GM18867 (cell line): ENCODE measurements around the gene PTPRG.

Experiments used
- ATAC-seq: cut with Tn5 transposase; IDR thresholded peaks from one replicate; pipeline ENCODE4 v1.9.1; 2021; ENCODE audit warnings: mild to moderate bottlenecking, moderate library complexity; ENCODE audit not compliant: unreplicated experiment

Gene PTPRG

DNA sequence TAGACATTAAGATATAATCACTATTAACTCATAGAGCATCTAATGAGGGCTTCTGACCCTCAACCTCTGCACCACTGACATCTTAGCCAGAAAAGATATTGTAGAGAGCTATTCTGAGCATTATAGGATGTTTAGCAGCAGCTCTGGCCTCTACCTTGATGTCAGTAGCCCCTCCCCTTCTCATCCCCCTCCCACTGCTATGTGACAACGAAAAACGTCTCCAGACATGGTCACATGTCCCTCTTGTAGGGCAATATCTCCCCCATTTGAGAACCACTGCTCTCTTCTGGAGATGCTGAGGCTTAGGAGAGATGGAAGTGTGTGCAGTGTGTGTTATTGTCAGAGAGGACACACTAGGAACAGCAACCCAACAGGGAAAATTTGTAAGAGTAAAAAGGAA is 569.7 kb downstream of the PTPRG start:
- no peak for ATAC-seq

DNA sequence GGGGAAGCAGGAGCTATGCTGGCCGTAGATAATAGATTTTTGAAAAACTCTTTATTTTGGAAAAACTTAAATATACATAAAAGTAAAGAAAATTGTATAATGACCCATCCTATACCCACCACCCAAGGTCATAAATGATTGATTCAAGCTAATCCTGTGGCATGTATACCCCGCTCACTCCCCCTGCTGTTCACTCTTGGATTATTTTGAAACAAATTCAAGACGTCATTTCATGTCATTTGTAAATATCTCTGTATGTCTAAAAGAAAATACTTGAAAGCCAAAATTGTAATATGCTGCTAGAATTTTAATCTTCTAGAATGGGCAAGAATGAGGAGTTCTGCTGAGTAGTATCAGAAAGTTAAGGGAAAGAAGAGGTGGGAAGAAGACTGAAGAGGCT is 570.2 kb downstream of the PTPRG start:
- no peak for ATAC-seq

DNA sequence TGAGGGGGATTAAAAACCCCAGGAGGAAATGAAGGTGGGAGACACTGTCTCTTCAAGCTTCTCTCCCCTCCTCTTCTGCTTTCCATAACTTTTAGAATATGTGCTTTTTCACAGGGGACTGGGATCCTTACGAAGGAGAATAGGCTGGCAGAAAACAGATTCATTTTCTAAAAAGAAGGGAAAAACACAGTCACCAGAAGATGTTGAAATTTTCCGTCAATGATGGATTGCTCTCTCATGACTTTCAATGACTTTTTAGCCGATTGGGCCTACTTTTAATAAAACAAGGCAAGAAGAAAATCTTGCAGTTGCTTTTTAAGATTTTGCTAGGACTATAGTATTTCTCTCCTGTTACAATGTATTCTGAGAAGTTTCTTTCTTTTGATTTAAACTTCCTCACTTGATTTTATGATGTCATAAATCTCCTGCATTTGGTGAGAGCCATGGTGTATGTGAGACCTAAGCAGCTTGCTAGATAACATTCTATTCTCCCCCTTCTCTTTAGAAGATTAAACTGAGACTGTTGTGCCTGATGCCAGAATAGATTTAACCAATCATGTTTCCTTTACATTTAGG is 570.7 kb downstream of the PTPRG start:
- ATAC-seq: no peak

DNA sequence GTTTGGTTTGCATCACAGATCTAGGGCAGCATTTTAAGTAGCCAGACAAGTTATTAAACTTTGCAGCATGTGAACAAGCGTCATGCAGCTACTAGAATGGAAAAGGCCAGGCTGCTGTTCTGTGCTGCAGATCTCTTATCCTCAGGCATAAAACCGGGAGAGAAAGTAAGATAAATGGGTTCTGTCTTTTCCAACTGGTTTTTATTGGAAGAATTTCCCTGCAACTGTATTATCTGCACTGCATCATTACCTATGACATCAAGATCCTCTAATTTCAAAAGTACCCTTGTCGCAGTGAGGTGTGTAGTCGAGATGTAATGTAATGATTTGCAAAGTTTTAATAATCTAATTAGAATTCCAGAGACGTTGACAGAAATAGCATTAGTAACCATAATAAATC is 571.6 kb downstream of the PTPRG start:
- ATAC-seq: no peak

DNA sequence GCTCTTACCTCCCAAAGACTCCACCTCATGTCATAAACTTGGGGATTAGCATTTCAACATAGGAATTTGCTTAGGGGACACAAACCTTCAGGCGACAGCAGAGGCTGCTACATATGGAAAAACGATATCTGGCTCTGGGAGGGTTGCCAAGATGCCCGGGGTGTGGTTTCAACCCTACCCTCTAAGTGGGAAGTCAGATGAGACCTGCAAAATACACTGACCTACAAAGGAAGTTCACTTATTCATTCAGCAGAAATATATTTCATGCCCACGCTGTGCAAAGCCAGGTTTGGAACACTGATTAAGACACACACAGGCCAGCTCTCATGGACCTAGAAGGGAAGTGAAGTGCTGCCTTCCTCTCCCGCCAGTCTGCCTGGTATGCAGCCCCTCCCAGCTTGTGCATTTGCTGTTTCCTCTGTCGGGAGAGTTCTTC is 572.7 kb downstream of the PTPRG start:
- no peak for ATAC-seq

DNA sequence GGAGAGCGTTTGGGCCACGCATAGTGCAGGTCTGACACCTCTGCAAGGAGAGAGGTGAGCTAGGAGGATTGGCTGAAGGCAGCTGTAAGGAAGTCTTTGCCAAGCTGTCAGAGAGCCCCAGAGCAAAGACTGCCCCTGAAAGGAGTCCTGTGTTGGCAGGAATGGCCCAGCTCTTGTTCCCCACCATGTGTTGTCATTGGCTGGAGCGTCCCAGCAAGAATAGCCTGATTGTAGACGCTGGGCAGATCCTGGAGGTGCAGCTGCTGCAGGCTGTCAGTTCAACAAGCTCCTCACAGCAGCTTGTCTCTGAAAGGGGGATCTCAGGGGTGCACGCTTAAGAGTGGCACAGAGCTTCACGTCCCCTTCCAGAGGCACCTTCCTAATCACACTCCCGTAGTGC is 574.4 kb downstream of the PTPRG start:
- ATAC-seq: no peak

DNA sequence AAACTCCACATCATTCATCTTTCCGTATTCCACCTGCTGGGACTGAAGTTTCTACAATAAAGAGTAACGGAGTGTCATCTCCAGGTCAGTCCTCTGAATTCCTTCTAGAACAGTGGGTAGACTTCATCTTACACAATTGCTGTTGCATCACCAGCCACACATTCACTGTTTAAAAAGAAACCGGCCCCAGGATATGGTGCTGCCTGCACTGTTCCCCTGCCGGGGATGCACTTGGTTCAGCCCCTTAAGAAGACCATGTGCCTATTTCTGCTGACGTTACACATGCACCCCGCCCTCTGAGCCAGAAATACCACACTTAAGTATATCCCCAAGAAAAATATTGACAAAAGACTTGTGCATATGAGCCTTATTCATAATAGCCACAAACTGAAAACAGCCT is 578.6 kb downstream of the PTPRG start:
- no peak for ATAC-seq

DNA sequence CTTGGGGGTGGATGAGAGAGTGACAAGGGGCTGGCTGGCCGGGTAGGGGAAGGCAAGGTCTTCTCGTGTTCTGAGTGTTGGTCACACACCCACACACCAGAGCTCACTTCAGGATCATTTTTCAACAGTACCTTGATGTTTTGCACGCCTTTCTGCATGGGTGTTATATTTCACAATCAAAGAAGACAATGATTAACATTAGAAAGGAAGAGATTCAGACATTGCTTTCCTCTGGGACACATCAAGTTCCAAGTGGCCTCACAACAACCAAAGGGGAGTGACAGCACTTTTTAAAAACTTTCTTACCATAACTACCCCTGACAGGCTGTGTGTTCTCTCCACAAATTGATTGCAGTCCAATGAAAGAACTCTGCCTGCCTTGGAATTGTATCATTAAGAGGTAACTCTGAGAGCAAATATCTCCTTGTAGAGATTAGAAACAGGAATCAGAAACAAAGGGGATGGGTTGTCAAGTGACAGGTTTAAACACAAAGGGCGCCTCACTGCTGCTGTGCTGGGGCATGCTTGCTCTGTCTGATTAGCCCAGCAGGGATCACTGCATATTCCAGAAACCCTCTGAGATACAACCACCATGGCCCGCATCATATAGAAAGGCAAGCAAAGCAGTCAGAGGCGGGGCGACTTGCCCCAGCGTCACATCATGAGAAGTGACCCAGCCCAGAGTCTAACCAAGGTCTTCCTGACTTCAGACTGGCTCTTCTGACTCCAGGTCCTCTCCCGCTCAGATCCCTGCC is 581.1 kb downstream of the PTPRG start:
- ATAC-seq: no peak

DNA sequence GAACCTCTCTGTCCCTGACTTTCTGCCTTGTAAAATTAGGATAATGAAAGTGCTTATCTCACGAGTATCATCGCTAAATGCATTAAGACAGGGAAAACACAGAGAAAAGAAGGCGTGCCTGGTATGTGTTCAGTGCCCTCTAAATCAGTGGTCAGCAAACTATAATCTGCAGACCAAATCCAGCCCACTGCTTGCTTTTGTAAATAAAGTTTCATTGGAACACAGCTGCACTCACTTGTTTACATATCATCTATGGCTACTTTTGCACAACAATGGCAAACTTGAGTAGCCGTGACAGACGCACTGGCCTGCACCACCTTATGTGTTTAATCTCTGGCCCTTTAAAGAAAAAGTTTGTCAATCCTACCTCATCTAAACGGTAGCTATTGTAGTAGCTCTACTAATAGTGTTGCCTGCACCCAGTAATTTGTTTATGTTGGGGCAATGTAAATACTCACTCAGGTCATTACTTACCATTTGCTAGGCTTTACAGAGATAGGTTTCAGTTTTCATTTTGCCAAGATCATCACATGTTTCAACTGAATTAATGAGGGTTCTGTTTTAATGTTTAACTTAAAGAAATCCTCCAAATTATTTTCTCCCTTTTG is 582.6 kb downstream of the PTPRG start:
- ATAC-seq: no peak

DNA sequence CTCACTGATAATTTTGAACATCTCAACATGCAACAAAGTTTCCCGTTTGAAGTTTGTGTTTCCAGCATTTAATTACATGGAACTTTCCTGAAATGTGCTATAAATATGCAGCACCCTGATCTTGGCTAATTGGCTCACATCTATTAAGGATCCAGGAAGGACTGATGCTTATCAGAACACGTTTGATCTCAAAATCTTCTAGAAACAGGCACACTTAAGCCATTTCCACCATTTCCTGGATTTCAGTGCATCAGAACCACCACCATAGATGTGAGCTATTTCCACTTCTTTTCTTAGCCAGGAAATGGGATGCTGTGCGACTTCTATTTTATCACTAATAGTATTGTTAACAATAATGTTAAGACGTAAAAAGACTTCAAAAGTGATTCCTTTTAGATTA is 583.1 kb downstream of the PTPRG start:
- ATAC-seq: no peak

DNA sequence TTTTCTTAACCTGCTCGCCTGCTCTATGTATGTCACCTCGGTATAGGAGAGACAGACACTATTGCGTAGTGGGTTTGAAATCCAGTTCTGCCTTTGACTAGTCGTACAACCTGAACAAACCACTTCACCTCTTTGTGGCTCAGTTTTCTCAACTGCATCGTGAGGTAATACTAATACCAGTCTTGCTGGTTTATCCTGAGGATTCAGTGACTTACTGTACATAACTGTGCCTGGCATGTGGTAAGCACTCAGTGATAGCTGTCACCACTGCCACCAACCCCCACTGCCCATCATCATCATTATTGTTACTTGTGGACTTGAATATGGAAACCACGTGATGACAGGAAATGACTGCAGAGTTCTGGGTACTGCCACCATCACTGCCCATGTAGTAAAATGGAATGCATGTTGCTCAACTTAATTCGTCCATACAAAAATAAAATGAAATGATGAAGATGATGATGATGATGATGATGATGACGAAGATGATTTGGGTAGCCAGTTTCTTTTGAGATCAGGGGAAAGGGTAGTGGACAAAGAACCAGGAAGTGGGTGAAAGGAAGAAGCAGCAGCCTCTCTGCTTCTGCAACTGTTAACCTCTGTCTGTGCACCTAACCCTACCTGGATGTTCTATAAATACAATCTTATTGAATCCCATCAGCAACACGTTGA is 583.9 kb downstream of the PTPRG start:
- no peak for ATAC-seq

DNA sequence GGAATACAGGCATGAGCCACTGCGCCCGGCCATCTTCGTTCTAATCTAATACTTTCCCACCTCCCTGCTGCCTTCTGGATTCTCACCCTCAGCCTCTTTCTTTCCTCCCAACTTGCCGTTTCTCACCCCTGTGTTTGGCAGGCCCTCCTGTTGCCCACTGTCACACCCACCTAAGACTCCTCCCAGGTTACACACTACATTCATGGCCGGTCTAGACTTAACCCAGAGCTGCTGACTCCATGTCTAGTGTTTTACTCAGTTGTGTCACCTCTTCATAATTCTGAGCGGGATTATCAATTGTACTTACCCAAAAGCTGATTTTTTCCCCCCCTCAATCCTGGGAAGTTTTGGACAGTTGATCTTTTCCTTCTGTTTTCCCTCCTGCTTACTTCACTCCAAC is 588.2 kb downstream of the PTPRG start:
- ATAC-seq: no peak

DNA sequence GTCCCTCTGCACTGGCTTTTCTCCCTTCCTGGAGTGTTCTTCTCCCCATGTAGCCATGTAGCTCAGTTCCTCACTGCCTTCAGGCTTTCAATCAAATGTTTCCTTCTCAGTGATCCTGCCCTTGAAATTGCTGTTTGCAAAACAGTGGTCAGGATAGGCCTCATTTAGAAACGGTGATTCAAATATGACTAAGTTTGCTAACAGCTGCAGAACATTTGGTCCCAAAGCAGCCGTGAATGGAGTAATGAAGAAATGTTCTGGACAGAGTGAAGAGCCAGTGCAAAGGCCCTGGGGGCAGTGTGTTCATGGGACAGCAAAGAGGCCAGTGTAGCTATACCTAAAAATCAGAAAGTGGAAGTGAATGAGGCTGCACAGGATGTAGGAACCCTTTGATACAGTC is 588.6 kb downstream of the PTPRG start:
- ATAC-seq: no peak

DNA sequence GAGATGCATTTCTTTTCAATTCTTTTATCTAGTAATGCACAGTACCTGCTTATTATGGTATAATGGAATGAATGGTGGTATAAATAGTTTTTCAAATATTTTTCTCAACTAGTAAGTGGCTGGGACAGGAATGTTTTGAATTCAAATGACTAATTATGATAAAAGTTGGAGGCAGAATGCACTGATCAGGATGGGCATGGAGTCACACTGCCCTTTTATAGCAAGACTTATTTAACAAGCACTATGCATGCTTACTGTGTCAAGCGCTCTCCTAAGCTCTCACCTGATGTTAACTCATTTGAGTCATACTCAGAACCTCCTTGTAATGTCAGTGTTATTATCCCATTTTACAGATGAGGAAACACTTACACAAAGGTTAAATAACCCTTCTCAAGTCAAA is 590.2 kb downstream of the PTPRG start:
- ATAC-seq: no peak

DNA sequence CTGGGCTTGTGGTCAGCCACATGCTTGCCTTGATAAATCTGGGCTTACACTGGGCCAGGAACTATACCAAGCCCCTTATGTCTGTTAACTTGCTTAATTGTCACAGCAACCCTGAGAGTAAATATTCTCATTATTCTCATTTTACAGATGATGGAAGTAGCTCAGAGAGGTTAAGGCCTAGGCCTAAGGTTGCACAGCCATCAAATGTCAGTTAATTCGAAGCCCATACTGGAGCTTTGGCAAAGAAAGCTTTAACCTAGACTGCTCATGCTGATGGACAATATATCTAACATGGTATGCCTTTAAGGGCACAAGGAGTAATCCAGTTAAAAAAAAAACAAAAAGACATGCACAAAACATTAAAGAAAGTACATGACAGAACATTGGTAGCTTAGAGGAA is 591.9 kb downstream of the PTPRG start:
- no peak for ATAC-seq

DNA sequence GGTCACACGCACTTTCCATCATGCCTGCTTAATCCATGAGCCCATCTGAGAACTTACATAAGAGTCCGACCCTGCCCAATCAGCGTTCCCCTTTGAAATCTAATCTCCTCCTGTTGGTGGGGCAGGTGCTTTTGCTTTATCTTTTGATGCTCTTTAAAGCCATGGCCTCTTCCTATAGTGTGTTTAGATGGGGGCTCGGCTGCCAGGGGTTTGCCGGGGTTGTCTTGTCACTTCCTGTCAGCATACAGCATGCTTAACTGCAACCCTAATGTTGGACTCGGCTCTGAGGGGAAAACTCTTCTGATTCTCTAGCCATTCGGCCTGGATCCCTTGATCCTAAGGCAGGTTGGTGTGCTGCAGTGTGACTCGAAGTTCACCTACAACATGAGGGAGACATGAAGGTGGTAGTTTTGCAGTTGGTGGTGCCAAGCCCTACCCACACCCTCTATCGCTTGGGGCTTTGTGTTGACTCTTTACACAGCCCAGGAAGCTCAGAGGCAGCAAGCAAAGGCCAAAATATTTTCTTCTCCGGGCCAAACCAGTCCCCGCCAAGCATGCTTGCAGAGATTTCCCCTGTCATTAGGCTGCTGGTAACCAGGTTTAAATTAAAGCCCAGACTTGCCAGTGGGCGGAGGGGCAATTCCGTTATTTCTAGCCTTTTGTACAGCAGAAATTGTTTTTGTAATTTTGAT is 593.2 kb downstream of the PTPRG start:
- no peak for ATAC-seq

DNA sequence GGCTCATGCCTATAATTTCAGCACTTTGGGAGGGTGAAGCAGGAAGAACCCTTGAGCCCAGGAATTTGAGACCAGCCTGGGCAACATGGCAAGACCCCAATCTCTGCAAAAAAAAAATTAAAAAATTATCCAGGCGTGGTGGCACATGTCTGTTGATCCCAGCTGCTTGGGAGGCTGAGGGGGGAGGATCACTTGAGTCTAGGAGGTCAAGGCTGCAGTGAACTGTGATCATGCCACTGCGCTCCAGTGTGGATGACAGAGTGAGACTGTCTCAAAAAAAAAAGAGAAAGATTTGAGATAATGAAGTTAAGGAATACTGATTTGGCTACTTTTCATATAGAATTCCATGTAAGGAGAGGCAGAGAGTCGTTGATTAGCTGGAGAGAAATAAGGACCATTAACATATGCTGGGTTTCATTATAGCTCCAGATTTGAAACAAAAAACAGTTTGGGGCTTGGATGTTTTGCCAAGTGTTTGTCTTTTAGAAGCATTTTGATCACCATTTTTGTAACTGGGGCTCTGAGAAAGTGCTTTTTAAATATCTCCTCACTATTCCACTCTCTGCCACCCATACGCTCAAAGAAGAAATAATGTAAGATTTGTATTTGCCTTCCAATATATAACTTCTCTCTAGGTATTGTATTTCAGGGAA is 597.8 kb downstream of the PTPRG start:
- ATAC-seq: no peak

DNA sequence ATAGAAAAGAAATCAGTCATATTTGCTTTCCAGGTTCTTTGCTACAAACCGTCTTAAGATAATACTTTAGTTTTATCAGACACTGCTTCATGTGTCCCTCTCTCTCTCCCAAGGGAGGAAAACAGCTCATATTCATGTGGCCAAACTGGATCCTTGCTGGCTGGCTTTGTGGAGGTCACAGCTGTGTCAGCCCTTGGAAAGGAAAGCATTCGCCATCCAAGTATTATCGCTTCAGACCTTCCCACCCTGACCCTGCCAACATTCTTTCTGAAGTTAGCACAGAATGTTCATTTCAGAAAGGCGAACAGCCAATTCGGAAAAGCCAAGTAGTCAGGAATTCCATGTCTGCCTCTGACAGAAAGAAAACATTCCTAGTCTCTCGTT is 598.3 kb downstream of the PTPRG start:
- no peak for ATAC-seq

DNA sequence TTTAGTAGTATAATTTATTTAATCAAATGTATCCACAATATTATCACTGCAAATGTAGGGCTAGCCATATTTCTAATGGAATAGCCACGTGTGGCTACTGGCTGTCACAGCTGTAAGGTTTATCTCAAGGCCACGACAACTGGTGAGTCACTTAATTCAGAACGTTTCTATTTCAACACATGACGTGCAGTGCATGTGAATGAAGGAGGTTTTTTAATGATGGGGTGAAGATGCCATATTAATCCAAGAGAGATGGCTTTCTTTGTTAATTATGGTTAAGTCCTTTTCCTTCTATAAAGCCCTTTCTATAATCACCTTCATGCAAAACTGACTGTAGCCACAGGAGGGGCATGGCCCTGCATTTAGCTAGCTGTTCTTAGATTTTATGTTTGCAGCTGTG is 600.0 kb downstream of the PTPRG start:
- no peak for ATAC-seq

DNA sequence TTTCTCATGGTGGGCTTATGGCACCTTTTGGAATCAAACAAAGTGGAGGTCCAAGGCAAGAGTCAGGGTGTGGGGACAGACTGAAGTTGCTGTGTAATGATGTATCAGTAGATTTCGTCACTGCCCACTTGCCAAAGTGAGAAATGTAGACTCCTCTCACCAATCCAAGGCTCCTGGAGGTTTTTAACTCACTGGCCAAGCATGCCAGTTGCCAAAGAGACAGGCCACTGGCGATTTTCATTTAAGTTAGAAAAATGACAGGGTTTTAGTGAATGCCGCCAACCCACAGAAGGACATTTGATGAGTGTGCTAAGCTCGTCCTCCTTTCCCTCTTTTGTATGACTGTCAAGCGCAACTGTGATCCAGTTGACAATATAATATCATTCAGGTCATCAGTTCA is 602.8 kb downstream of the PTPRG start:
- ATAC-seq: no peak

DNA sequence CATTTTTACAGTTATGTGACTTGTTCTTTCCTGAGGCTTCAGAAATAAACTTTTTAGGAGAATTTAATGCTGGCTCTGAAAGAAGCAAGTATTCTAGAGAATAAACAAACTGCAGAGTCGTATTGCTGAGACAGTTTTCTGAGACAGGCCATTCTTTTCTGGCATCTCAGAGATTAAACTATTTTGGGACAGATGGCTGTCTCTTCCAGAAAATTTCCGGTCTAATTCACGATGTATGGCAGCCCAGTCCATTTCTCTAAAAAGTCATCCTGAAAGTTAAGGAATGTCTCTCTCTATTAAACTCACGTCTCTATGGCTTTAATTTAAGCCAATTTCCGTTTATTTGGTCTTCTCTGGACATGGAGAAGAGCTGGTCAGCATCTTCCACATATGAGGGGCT is 603.4 kb downstream of the PTPRG start:
- ATAC-seq: no peak
